HG02870 (cell line): Measurements from ENCODE around the gene POLR3A.

Source experiments
- ATAC-seq: cut with Tn5 transposase; IDR thresholded peaks from one replicate; pipeline ENCODE4 v1.9.1; 2021; ENCODE audit warnings: mild to moderate bottlenecking, moderate library complexity; ENCODE audit not compliant: unreplicated experiment

Gene POLR3A

DNA sequence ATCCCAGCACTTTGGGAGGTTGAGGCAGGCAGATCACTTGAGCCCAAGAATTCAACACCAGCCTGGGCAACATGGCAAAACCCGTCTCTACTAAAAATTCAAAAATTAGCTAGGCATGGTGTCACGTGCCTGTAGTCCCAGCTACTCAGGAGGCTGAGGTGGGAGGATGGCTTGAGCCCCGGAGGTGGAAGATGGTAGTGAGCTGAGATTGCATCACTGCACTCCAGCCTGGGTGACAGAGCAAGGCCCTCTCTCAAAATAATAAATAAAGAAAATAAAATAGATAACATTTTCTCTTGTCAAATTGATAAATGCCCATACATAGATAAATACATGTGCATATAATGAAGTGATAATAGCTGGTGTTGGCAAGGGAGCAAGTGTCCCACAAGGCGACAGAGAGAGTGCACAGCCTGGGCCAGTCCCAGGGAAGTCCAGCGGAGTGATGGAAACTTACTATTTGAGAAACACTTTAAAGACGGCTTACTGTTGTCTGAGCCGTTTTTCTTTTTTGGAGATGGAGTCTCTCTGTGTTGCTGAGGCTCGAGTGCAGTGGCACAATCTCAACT is 69.3 kb downstream of the POLR3A start:
- ATAC-seq = no peak

DNA sequence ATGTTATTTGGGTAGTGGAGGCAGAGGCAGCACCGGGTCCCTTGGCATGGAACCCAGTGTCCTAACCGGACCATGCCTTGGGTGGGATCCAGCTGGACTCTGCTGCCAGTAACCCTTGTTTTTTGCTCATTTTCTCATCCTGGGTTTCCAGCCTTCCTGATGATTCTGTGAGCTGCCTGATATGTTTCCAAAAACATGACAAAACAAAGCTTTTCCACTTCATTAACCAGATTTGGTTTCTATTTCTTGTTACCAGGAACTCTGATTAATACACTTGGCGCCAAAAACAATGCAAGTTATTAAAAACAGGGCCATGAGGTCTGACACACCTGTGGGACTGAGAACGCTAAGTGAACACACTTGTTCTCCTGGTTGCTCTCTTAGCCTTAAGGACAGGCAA is 69.9 kb downstream of the POLR3A start:
- no peak for ATAC-seq

DNA sequence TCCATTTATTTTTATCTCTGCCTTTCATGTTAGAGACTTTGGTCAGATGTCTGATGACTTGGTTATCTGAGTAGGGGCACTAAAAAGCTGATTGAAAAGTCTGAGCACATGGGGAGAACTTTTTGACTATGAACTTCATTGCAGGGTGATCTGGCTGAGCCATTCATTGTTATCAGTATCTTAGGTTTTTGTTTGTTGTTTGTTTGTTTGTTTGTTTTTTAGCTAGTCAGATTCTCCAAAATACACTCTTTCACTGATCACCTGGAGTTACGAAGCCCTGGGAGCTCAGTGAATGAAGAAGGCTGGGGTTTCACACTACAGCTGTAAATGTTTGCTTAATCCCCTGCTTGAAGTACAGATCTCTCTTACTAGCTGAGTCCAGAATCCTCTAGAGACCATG is 74.2 kb downstream of the POLR3A start:
- no peak for ATAC-seq

DNA sequence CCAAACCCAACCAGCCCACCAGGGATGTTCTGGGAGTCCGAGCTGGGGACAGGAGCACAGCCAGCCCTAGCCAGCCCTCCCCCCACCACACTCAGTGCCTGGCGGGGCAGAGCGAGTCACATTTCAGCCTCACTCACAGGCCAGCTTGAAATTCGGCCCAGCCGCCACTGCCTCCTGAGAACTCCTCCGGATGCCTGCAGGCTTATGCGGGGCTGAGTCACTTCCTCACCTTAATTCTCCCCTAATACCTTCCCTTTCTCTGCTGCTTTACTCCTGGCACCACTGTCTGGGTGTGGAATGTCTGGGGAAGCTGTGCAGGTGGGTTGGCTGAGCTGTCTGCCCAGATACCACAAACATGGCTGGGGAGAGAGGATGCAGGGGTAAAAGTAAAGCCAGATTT is 80.1 kb downstream of the POLR3A start:
- ATAC-seq = no peak

DNA sequence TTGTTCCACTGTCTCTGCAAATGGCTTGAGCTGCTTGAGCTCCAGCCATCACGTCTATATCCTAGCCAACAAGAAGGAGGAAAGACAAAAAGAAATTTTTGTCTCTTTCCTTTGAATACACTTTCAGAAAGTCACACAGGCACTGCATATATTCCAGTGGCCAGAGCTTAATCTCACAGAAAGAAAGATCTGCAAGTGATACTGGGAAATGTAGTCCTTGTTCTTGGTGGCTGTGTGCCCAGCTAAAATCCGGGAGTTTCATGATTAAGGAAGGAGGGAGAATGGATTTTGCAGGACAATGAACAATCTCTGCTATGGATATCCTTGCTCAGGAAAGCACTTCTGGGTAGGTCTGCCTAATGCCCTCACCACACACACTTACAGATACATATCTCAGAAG is 83.2 kb downstream of the POLR3A start:
- ATAC-seq = no peak

DNA sequence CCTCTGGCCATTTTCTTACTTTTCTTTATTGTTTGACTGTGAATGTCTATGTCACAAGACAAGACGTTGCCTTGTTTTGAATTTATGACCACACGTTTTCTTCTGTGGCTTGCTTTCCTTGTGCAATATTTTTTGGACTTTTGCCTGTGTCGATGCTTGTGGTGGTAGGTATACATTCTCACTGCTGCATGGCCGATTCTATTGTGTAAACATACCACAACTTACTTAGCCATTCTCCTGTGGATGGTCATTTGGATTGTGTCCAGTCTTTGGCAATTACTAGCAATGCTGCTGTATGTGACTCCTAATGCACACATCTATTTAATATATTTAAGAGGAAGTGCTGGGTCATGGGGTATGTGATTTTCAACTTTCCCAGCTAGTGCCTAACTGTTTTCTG is 84.8 kb downstream of the POLR3A start:
- ATAC-seq = no peak

DNA sequence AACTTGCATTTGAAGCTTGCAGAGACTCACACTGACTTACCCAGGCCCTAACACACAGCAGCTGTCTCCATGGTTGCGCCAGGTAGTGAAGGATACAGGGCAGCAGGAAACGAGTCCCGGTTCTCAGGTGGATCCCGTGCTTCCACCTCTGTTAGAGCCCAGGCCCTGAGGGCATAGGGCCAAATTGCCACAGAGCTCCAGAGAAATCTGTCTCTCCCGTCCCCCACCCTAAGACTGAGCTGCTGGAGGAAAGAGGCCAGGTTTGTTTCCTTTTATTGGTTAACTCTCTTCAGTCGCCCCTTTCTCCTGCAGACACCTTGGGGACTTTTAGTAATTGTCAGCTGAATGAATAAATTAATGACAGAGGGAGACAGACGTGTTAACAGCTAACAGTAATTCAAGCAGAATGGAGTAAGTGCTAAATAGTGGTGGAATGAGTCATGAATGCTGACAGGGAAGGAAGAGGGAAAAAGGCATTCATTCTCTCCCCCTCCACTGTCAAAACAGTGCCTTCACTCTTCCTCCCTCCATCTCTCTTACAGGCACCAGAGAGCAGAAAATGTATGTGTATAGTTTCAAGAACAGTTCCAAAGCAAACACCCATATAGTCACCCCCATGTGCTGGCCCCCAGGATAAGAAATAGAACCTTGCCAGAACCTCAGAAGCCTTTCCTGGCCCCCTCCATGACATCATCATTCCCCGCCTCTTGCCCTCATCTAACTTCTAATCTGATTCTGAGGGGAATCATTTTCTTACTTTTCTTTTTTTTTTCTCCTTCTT is 86.0 kb downstream of the POLR3A start:
- no peak for ATAC-seq

DNA sequence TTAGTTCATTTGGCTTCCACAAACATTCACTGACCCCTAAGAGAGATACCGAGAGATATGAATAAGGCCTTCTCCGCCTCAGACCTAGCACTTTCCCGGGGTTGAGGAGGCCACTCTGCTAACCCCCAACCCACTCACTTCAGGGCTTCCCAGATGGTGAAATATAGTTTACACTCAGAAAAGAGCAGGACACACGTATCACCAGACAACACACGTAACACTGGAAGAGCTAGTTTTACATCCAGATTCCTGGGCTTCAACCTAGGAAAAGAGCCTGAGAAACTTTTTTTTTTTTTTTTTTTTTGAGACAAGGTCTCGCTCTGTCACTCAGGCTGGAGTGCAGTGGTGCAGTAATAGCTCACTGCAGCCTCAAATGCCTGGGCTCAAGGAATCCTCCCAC is 87.5 kb downstream of the POLR3A start:
- no peak for ATAC-seq

DNA sequence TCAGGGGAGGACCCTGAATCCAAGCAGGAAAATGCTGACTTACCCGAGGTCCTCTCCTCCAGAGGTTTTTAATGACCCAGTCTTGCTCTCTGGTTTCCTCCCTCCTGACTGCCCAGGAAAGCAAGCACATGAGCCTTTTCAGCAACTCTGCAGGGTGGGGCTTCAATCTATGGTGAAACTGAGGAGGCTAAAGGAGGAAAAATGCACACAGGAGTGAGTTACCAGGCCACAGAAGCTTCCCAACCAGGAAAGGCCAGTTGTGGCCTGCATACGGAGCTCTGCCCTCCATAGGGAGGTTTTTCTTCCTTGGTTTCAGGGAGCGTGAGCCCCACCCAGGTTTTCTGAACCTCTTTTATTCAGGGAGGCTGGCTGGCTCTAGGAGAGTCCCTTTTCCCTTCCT is 88.7 kb downstream of the POLR3A start:
- ATAC-seq = no peak

DNA sequence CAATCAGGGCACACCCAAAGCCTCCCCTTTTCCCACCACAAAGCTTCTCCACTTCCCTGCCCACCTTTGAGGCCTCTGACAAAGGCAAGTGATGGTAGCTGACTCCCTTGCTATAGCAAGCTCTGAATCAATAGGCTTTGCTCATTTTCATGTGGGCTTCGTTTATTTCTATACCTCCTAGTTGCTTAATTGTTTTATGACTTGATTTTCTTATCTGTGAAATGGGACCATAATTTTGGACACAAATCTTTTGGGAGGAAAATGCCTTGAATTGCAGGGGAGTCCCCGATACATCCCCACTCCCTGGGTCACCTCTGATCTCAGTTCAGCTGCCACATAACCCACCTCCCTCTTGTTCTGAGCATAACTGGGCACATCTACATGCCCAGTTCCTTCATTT is 89.1 kb downstream of the POLR3A start:
- no peak for ATAC-seq

DNA sequence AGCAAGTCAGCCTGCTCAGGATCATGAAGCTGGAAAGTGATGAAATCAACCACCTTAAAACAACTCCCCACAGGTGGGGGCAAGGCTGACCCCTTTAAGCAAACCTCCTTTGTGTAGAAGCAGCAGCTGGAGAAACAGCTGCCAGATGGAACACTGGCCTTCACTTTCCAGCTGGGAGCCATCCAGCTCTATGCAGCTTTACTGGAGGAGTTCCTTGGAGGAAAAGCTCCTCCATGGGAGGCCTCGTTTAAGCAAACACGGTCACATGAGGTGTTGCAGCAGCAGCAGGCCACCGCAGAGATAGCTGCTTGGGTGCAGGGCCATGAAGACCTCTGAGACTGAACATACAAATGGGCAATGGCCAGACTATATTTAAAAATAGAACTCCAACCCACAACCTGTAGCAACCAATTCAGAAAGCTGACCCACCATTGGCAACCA is 89.7 kb downstream of the POLR3A start:
- no peak for ATAC-seq

DNA sequence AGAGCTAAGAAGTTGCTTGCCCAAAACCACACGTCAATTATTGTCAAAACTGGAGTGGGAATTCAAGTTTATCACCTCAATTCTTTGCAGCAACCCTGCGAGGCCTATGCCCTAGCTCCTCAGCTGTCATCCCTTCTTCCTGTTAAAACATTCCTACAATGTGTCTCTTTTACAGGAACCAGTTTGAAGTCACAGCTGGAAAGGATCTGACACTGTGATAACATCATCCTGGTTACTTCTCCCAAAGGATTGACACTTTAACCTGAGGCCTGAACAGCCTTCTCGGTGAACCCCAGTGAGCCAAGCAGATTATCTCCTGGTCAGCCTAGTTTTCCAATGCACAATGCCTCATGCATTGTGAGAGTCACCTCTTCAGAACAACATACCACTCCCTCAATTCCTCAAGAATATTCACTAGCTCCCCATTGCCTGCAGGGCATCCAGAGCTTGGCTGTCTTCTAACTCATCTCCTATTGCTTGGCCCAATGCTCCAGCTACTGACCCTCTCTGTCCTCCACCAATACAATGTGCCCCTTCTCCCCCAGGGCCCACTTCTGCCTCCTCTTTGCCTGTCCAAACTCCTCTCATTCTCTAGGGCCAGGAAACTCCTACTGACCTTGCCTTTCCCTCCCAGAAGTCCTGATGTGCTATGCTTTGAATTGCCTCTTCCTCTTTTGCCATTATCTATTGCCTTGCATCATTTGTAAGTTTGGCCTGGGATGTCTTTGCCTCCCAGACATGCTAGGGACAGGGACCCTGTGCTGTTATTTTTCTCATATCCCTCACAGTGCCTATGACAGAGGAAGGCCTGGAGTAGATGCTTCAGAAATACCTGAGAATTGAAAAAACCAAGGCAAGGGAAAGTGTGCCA is 92.4 kb downstream of the POLR3A start:
- ATAC-seq = no peak

DNA sequence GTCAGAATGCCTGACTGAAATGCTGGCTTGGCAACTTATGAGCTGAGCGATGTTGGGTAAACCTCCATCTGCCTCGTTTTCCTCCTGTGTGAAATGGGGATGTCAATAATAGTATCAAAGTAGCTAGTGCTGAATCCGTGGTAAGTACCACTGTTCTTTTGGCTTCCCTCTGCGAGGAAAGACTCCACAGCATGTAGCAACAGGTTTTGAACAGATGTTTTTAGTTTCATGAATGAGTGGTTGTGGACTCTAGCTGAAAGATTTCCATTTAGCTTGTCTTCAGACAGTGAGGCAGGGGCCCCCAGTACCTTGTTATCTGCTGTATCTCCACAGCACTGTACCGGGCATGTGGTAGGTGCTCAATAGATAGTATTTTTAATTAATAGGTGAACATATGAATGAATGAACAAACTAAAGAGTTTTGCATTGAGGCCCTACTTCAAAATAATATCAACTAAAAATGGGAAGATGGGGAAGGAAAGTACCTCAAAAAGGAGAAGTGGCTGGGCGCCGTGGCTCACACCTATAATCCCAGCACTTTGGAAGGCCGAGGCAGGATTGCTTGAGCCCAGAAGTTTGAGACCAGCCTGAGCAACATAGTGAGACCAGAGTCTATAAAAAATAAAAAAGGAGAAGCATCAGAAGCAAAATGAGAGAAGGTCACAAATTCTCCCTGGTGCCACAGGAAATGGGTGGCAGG is 97.1 kb downstream of the POLR3A start:
- no peak for ATAC-seq

DNA sequence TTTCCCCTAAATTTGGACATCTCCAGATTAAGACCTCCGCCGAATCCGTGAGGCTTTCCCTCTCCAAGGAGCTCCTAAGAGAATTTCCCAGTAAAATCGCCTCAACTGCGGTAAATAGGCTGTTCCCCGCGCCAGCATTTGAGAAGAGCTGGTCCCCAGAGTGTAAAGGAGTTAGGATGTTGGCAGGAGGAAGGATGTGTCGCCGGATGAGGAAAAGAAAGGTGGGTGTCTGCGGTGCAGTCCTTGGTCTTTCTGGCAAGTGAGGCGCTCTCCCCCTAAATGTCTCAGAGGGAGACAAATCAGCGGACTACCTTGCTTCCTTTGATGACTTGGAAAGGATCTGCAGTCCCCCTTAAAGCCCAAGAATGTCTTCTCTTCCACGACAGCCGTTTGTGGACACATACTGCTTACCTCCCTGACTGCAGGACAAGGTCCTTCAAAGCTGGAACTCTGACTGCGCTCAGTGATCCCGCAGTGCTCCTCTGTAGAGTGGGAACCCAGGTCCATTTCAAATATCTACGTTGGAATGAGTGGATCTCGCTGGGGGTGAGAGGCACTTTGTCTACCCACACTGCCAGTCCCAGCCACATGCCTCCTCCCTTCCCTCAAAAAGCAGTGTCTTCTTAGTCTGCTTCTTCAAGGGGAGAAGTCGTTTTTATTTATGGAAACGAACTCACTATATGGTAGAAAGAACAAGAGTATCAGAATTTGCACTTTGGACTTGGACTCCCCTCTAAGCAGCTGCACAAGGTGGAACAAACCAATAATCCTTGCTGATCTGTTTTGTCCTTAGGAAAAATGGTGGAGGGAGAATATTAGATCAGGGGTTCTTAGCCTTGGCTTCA is 101.7 kb downstream of the POLR3A start:
- no peak for ATAC-seq

DNA sequence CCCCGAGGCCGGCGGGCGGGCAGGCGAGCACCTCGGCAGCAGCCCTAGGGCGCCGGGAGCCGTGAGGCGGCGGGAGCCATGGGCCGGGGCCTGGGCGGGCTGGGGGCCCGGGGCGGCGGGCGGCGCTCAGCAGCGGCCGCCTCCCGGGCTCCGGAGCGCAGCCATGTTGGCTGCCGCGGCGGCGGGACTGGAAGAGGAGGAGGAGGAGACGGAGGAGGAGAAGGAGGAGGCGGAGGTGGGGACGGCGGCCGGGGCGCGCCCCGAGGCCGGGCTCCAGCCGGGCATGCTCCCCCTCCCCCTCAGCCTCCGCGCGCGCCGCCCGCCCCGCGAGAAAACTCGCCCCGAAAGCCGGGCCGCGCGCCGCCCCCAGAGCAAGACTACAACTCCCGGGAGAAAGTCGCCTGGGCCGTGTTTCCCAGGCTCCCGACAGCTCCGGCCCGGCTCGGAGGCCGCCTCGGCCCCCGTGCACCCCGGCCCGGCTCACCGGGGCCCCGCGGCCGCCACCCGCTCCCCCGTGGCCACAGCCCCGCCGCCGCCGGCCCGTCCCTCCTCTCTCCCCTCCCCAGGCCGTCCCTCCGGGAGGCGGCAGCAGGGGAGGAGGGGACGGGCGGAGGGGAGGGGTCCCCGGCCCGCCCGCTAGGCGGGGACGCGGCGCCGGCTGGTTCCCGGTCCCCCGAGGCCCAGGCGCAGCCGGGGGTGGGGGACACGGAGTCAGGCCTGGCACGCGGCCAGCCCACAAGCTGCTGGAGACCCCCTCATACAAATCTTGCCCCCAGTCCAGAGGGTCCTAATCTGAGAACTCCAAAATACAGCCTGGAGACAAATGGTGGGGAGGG is 102.5 kb downstream of the POLR3A start, which contains the start of gene DLG5:
DLG5 (minus strand) TSS at position 190 of the 836 bp plus-strand sequence. CDS start 235 bp downstream, outside the sequence.
- ATAC-seq = peak; percentile 54

DNA sequence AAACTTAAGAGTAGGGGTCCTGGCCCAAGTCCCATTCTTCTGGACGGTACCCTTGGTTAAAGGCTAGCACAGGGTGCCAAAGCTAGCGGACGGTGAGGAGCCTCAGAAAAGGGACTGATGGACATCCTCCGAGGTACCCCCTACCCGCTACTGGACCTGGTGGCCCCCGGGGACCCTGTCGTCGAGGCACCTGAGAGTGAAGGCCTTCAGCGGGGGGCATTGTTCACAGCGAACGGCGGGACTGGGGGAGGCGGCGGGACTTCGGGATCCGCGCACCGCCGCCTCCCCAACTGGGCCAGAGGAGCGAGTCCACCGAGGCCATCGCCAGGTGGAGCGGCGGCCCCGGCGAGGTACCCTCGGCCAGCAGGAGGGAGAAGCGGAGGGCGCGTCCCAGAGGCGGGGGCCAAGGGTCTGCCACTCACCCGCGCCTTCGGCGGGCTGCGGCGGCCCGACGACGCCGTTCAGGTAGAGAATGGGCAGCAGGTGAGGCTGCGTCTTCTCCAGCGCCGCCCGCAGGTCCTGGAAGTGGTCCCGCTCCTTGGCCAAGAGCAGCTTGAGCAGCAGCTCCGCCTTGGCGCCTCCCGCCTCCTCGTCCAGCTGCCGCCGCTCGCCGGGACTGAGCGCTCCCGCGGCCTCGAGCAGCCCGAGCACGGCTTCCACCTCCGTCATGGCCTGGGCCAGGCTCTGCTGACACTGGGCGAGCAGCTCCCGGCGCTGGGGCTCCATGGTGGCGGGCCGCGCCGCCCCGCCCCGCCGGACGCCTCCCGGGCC is 103.3 kb downstream of the POLR3A start:
- ATAC-seq = peak; percentile 38

DNA sequence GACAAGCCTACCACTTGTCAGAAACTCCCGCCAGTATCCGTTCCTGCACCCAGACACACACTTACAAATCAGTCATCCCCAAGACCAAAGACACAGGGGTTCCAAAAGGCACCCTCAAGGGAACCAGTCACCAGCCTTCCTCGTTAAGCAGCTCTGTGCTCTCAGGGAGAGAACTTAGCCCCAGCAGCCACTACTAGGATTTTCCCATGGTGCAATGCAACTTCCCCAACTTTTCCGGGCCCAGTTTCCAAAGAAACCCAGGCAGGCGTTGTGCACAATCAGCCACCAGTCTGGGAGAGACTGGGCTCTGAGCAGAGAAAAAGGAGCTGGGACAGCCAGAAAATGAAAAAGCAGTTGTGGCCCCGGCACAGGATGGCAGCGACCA is 103.9 kb downstream of the POLR3A start:
- ATAC-seq = no peak

DNA sequence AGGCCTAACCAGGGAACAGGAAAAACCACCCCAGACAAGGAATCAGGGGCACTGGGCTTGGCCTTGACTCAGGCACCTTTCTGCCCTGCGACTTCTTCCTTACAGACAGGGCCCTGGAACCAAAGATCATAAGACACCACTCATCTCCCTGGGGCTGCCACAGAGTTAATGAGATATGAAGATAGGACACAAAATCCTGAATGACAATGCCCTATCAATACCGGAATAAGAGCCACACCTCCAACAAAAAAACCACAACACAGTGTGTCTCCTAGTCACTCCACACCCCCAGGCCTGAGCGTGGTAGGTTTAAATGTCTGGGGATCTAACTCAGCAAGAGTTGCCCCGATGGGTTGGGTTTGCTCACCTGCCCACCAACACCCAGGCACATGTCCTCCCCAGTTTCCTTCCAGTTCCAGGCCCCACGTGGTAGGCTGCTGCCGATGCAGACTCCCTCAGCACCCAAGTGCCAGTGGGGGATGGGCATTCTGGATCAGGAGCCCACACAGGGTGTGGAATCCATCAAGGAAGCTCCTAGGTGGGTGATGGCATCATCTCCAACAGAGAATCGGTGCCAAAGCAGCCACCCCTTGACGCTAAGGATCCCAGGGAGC is 106.6 kb downstream of the POLR3A start:
- ATAC-seq = no peak
